Measurements from ENCODE around the gene ADRA2B.

Gene ADRA2B

DNA sequence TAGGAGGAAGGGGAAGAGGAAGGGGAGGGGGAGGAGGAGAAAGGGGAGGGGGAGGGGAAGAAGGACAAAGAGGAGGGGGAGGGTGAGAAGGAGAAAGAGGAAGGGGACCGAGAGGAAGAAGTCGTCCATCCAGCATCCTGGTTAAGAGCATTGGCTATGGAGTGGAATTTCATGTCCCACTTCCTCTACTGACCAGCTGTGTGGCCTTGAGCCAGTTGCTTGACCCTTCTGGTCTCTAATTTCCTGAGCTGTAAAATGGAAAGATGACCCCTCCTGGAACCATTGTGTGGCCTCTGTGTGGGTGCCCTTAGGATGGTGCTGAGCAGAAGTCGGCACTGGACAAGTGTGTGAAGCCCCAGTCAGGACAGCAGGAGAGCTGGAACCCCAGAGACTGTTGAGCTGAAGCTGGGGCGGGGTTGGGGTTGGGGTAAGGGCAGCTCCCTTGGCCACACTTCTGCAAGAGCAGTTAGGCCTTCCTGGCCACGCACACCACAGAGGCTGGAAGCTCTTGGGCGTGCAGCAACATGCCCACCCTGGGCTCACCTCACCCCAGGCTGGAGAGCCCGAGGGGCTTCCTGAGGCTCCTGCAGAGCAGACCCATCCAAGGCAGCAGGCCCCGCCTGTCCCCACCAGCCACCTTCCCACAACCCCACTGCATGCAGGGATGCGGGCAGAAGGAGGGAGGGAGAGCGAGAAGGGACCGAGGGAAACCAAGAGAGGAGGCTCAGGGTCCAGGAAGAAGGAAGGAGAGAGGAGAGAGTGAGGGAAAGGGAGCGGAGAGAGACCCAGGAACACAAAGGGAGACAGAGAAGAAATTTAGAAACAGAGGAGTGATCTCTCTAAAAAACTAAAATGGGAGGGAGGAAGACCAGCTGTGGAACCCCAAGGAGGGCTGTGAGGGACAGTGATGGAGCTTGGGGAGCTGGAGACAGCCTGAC, 16.2 kb downstream of the ADRA2B start:
- TF ChIP-seq, protein P1, sequence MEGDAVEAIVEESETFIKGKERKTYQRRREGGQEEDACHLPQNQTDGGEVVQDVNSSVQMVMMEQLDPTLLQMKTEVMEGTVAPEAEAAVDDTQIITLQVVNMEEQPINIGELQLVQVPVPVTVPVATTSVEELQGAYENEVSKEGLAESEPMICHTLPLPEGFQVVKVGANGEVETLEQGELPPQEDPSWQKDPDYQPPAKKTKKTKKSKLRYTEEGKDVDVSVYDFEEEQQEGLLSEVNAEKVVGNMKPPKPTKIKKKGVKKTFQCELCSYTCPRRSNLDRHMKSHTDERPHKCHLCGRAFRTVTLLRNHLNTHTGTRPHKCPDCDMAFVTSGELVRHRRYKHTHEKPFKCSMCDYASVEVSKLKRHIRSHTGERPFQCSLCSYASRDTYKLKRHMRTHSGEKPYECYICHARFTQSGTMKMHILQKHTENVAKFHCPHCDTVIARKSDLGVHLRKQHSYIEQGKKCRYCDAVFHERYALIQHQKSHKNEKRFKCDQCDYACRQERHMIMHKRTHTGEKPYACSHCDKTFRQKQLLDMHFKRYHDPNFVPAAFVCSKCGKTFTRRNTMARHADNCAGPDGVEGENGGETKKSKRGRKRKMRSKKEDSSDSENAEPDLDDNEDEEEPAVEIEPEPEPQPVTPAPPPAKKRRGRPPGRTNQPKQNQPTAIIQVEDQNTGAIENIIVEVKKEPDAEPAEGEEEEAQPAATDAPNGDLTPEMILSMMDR (conservative IDR thresholded peaks at IDR 0.05; ENCODE audit: low read depth, low read length) = no peak
- Histone ChIP-seq H3K79me2 (ENCODE audit: insufficient read depth, low read depth) (no peaks in the 10 kb centered on the region), H3K27ac (no peak overlapping the region), H3K4me1 (ENCODE audit: low read depth, poor library complexity, severe bottlenecking) (no peaks in the 10 kb centered on the region), H2AFZ (ENCODE audit: low read depth) (no peak overlapping the region), H4K20me1 (ENCODE audit: insufficient read depth) (no peaks in the 10 kb centered on the region), H3K9ac (no peak overlapping the region), H3K27me3 (ENCODE audit: insufficient read depth, low read depth) (no peaks in the 10 kb centered on the region), H3K36me3 (ENCODE audit: insufficient read depth) (no peaks in the 10 kb centered on the region), H3K4me2 (no peak overlapping the region), H3K4me3 (IDR thresholded peaks at IDR 0.05; ENCODE audit: insufficient read depth, low read depth, low read length) (no peak overlapping the region)

DNA sequence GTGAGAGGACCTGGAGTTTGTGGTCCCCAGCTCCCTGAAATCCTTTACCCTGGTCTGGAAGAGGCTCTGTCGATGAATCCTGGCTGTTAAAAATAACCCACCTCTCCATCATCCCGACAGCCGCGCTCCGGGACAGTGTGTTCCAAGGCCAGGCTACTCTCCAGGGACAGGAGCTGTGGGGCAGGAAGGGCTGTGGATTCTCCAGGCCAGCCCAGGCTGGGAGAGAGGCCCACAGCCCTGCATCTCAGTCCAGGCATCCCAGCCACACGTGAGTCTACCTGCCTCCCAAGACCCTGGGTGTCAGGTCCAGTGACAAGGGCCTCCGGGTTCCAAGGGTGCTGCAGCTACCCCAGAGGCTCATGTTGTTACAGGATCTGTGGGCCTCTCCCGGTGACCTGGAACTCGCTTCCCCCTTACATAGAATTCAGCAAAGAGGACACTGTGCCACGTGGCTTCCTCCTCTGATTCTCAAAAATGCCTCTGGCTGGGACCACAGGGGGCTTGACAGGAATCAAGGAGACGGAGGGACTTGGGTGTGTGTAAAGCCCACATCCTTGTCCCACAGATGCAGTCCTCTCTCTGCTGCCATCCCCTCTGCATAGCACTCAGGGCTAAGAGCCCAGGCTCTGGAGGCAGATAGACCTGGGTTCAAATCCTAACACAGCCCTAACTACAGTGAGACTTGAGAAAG, 17.3 kb downstream of the ADRA2B start:
- Histone ChIP-seq H3K4me1 (ENCODE audit: low read depth, poor library complexity, severe bottlenecking) (no peaks in the 10 kb centered on the region), H3K4me2 (no peak overlapping the region), H4K20me1 (ENCODE audit: insufficient read depth) (no peaks in the 10 kb centered on the region), H3K4me3 (IDR thresholded peaks at IDR 0.05; ENCODE audit: insufficient read depth, low read depth, low read length) (no peak overlapping the region), H3K79me2 (ENCODE audit: insufficient read depth, low read depth) (no peaks in the 10 kb centered on the region), H3K27ac (no peak overlapping the region), H3K9ac (no peak overlapping the region), H2AFZ (ENCODE audit: low read depth) (no peak overlapping the region), H3K27me3 (ENCODE audit: insufficient read depth, low read depth) (no peaks in the 10 kb centered on the region), H3K36me3 (ENCODE audit: insufficient read depth) (no peaks in the 10 kb centered on the region)
- TF ChIP-seq, protein P1 (conservative IDR thresholded peaks at IDR 0.05; ENCODE audit: low read depth, low read length) = no peak

DNA sequence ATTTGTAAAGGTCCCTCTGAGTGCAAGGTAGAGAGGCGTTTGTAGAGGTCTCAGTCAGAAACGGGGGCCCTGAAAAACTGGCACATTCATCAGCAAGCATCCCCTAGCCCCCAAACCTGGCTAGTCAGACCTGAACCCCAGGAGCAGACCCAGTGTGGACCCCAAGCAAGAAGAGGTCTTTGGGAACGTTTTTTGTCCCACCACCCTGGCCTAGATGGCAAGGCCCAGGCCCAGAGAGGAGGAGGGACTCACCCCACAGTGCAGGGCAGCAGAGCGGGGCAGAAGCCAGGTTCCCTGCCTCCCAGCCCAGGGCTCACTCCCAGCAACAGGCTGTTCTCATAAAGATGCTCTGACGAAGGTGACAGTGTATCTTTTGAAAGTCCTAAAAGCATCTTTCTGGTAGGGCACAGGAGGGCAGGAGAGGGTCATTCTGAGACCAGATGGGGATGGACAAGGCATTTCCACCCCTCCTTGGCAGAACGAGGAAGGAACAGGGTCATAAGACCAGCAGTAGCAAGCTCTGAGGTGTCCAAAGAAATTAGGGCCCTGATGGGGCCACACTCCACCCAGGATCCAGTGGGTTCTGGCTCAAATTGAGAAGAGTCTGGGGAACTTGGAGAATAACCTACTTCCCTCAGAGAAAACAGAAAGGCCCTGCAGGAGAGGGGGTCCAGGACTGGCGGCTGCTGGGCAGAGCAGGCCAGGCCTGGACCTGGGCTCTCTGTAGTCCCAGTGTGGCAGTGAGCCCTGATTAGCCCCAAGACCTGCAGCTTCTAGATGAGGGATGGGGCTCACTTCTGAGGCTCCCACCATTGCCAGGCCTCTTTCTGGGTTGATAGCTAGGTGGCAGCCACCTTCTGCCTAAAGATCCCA, 18.2 kb downstream of the ADRA2B start:
- no peak overlapping the region for H3K4me2 ChIP-seq
- H3K79me2 ChIP-seq (ENCODE audit: insufficient read depth, low read depth) = no peaks in the 10 kb centered on the region
- no peaks in the 10 kb centered on the region for H3K4me1 ChIP-seq (ENCODE audit: low read depth, poor library complexity, severe bottlenecking)
- no peaks in the 10 kb centered on the region for H3K27me3 ChIP-seq (ENCODE audit: insufficient read depth, low read depth)
- TF ChIP-seq, protein P1 (conservative IDR thresholded peaks at IDR 0.05; ENCODE audit: low read depth, low read length) = no peak
- no peak overlapping the region for H3K27ac ChIP-seq
- no peaks in the 10 kb centered on the region for H3K36me3 ChIP-seq (ENCODE audit: insufficient read depth)
- no peak overlapping the region for H3K9ac ChIP-seq
- no peaks in the 10 kb centered on the region for H4K20me1 ChIP-seq (ENCODE audit: insufficient read depth)
- H2AFZ ChIP-seq (ENCODE audit: low read depth) = no peak overlapping the region
- H3K4me3 ChIP-seq (IDR thresholded peaks at IDR 0.05; ENCODE audit: insufficient read depth, low read depth, low read length) = no peak overlapping the region

DNA sequence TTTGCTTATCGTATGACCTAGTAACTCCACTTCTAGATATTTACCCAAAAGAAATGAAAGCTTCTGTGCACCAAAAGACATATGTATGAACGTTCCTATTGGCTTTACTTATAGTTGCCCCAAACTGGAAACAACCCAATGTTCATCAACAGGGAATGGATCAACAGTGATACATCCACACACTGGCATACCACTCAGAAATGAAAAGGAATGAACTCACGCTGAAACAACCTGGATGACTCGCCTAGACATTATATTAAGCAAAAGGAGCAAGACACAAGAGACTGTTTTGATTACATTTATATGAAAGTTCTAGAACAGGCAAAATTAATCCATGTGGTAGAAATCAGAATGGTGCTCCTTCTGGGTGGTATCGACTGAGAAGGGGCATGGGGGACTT, 18.9 kb downstream of the ADRA2B start:
- Histone ChIP-seq H3K79me2 (ENCODE audit: insufficient read depth, low read depth) (no peaks in the 10 kb centered on the region), H3K27ac (no peak overlapping the region), H3K36me3 (ENCODE audit: insufficient read depth) (no peaks in the 10 kb centered on the region), H4K20me1 (ENCODE audit: insufficient read depth) (no peaks in the 10 kb centered on the region), H3K4me1 (ENCODE audit: low read depth, poor library complexity, severe bottlenecking) (no peaks in the 10 kb centered on the region), H3K27me3 (ENCODE audit: insufficient read depth, low read depth) (no peaks in the 10 kb centered on the region), H3K4me2 (no peak overlapping the region), H3K9ac (no peak overlapping the region), H3K4me3 (IDR thresholded peaks at IDR 0.05; ENCODE audit: insufficient read depth, low read depth, low read length) (no peak overlapping the region), H2AFZ (ENCODE audit: low read depth) (no peak overlapping the region)
- TF ChIP-seq, protein P1 (conservative IDR thresholded peaks at IDR 0.05; ENCODE audit: low read depth, low read length) = no peak
